GM13976 (cell line): ENCODE results near the gene SUCLG2.

Source experiments
- DNase-seq: peaks from one replicate; pipeline ENCODE4 v3.0.0; 2012; ENCODE audit warnings: low spot score
- CTCF ChIP-seq: IDR thresholded peaks from 2 replicates; pipeline ENCODE4 v1.5.1; 2012; ENCODE audit warnings: borderline replicate concordance, mild to moderate bottlenecking; ENCODE audit not compliant: insufficient read depth; ENCODE audit errors: extremely low read depth, missing control alignments, control extremely low read depth
- in situ Hi-C: fragments of 300-500 bp; cut with MboI; formaldehyde crosslinking; loops from one replicate; pipeline ENCODE4 v1.12.0; 2022; ENCODE audit warnings: low sequenced_read_pairs, mixed read lengths, inconsistent platforms; ENCODE audit not compliant: unreplicated experiment

SUCLG2 gene

DNA sequence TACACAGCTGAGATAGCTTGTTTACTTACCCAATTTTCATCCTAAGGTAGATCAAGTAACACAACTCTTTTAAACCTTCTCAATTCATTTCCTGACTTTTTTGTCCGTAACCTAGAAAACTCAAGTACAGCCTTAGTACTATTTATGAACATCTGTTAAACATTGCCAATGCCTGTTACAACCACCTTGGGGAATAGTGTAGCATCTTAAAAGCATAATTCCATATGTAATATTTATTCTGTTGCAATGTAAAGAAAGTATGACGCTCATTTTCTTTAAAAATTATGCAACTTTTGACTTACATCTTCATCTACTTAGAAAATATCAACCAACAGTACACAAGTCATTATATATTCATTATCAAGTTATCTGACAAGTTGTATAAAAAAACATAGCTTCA is 54.6 kb downstream of the SUCLG2 start:
- no peak for TF ChIP-seq CTCF
- in situ Hi-C loops = no loop called here

DNA sequence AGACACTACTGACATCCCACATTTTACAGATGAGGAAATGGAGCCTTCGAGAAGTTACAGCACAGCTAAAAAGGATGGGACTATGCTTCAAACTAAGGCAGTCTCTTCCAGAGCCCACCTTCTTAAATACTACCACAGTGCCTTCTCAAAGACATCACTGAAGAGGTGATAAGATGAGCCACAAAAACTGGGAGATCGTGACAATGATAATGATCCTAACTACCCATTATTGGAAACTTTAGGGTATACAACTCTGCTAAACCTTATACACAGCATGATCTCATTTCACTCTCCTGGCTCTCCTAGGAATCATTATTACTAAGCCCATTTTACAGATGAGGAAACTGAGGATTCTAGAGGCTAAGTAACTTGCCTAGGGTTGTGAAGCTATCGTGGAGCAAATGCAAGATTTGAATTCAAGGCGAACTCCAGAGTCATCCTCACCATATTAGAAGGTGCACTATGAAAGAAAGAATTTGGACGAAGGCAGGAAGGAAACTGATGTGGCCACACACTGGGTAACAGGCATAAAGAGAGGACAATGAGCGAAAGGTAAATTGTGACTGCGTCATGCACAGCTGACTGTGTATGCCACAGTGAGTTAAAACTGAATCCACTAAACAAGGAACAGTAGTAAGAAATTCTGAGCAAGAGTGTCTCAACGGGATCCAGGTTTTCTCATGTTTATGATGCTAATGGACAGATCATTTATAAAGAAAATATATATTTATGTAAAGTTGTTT is 55.4 kb downstream of the SUCLG2 start:
- no peak for TF ChIP-seq CTCF
- no peak for DNase-seq
- in situ Hi-C loops = no loop called here

More for the DNA sequence above, 54.6 kb downstream of the SUCLG2 start:
- no peak for DNase-seq

DNA sequence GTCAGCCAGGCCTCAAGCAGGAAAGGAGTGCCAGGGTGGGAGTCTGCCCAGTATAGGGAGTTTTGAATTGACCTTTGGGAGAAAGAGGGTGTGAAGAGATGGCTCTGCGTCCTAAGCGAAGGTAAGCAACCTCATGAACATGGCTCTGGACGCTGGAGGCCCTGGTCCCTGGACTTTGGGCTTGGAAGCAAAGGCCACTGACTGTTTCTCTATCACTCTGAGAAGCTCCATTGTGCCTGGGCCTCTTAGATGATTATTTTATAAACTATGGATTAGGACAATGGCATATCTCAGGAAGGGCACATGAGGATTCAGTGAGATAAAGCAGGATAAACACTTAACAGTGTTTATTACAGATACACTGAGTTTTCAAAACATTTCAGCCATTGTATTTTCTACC is 59.0 kb downstream of the SUCLG2 start:
- DNase-seq = no peak
- TF ChIP-seq CTCF = no peak
- in situ Hi-C loops = no loop called here

- no peak for DNase-seq
- in situ Hi-C loops = no loop called here
- TF ChIP-seq CTCF = no peak
Observed at GRCh38 chr3:67593761-67594234, 60.6 kb downstream of the SUCLG2 start.

DNA sequence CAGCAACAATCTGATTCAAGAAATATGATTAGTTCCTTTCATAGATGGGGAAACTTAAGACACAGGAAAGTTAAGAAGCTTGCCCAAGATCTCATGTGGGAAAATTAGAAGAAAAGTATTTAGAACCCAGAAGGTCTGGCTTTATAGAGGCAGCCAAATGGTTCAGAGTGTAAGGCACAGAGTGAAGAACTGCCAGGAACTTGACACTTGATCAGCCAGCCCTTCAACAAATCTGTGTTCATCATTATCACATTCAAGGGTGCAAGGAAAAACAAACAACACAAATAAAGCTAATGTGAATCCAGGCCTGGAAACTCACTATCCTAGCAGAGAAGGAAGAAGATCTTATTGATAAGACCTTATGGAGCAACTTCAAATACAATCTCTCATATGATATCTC is 62.4 kb downstream of the SUCLG2 start:
- in situ Hi-C loops = no loop called here
- TF ChIP-seq CTCF = no peak
- DNase-seq = no peak

DNA sequence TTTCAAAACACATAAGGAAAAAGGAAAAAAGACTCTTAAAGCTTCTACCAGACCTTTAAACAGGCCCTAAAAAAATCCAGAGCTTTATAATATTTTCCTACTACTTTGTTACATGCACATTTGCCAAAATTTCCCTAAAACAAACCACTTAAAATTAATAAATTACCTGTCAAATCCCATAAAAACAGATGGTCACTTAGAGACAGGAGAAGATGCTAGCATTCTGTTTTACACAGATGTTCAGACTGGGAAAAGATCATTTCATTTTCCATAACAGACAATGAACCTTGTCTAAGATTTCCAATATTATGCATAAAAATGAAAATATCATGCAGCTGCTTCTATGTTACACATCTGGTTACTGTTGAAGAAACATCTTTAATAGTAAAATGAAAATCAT is 66.6 kb downstream of the SUCLG2 start:
- in situ Hi-C loops = no loop called here
- no peak for TF ChIP-seq CTCF
- DNase-seq = no peak
